ENCODE data around the gene MYOF. TPM values are rescaled to one million over a fixed set of nuclear protein-coding genes. Genes with fewer than 3 reads are reported as not detected.
A peak's percentile ranks its signal among the peaks of the same experiment; 100 is the strongest.

The MYOF gene
- total and polyA plus RNA-seq, 2 of the 8 experiments (the other 6 are each of a cell fraction or from before 2014, with no cell fraction given), result 0.98 to 2.3 TPM

- Histone ChIP-seq H4K91ac (replicated peaks; ENCODE audit: insufficient read length, low read length) (no peak overlapping the region), H3K14ac (ENCODE audit: insufficient read length) (no peak overlapping the region), H3K9ac (replicated peaks in 1 of 4; ENCODE audit: extremely low read depth in 1 of 4, low read depth in 3 of 4, low read length in 3 of 4) (no peak overlapping the region), H3K79me1 (ENCODE audit: low read depth, low read length) (no peaks in the 10 kb centered on the region), H3K23me2 (ENCODE audit: low read depth, low read length) (no peaks in the 10 kb centered on the region), H3K23ac (ENCODE audit: insufficient read length) (no peak overlapping the region), H2BK5ac (ENCODE audit: low read depth, low read length) (no peak overlapping the region), H3K79me2 (ENCODE audit: control insufficient read depth in 1 of 2, insufficient read depth in 2 of 2, low read length in 2 of 2) (no peaks in the 10 kb centered on the region), H4K5ac (ENCODE audit: insufficient read length, low read depth, low read length) (no peak overlapping the region), H3K4ac (replicated peaks; ENCODE audit: insufficient read length, low read depth, low read length) (no peak overlapping the region), H3K27ac (ENCODE audit: low read depth, low read length) (no peak overlapping the region), H3K9me3 (ENCODE audit: insufficient read depth in 2 of 2, low read depth in 1 of 2, low read length in 1 of 2) (no peaks in the 10 kb centered on the region), H3K4me2 (ENCODE audit: insufficient read depth in 1 of 2, low read depth in 2 of 2, low read length in 2 of 2) (no peak overlapping the region), H3K18ac (ENCODE audit: extremely low read depth, low read length) (no peak overlapping the region), H3K56ac (replicated peaks; ENCODE audit: insufficient read length, low read depth, low read length) (no peak overlapping the region), H2AFZ (ENCODE audit: low read length) (no peak overlapping the region), H2BK12ac (ENCODE audit: low read depth, low read length) (no peak overlapping the region), H3K36me3 (ENCODE audit: control insufficient read depth in 2 of 4, insufficient read depth in 4 of 4, low read length in 3 of 4) (no peaks in the 10 kb centered on the region), H2BK20ac (ENCODE audit: low read length) (no peak overlapping the region), H2AK5ac (ENCODE audit: low read depth, low read length) (no peak overlapping the region), H2BK15ac (ENCODE audit: low read length) (no peak overlapping the region), H3K4me1 (replicated peaks in 1 of 4; ENCODE audit: control insufficient read depth in 3 of 4, insufficient read depth in 4 of 4, low read length in 3 of 4) (peaks cover 0 to 5% (median 2%) of the 10 kb centered on the region in 4 experiments; a peak in 3 of 7 replicates), H4K8ac (ENCODE audit: extremely low read depth, insufficient read depth, low read length) (no peak overlapping the region), H4K20me1 (replicated peaks in 1 of 2; ENCODE audit: control insufficient read depth in 1 of 2, insufficient read depth in 2 of 2, low read length in 2 of 2) (no peaks in the 10 kb centered on the region), H3K27me3 (replicated peaks in 1 of 4; ENCODE audit: control insufficient read depth in 3 of 4, extremely low read depth in 1 of 4, insufficient read depth in 3 of 4, low read length in 3 of 4) (peaks cover 0 to 3% (median 0%) of the 10 kb centered on the region in 4 experiments; a peak in 1 of 7 replicates), H3K4me3 (ENCODE audit: extremely low read depth in 1 of 4, insufficient read depth in 2 of 4, low read depth in 3 of 4, low read length in 4 of 4) (no peak overlapping the region), H2BK120ac (replicated peaks; ENCODE audit: low read depth, low read length) (no peak overlapping the region)
- 11% methylated on average over 5 of the region's 5 CpGs; no CpG with 5 or more reads in 1 of the 2 experiments for WGBS, 2 experiments (ENCODE audit: extremely low coverage in 1 of 2, insufficient coverage in 1 of 2, insufficient read length in 1 of 2, insufficient replicate concordance in 2 of 2, low coverage in 1 of 2, low lambda C conversion rate in 2 of 2, missing lambda C conversion rate in 1 of 2)
- CTCF ChIA-PET (ENCODE audit: partially characterized antibody), result interaction anchor here (0.6 to 16.9 kb wide), 76 partner anchors 9 to 519 kb away, joined by 3 to 363 read pairs (median 5); partner anchors contain the start of genes CYP26A1, CYP26C1 and MYOF
- POLR2A ChIA-PET (ENCODE audit: partially characterized antibody), result no interaction called here
- no peak for DNase-seq (ENCODE audit: low read depth in 1 of 2, low spot score in 2 of 2)
- FAIRE-seq, result peak; percentile 99
- TF ChIP-seq RXRA (IDR thresholded peaks at IDR 0.05; ENCODE audit: insufficient read depth, low read depth, low read length) (no peak), BRCA1 (IDR thresholded peaks at IDR 0.05; ENCODE audit: low read depth, low read length) (no peak), EP300 (IDR thresholded peaks at IDR 0.05; ENCODE audit: borderline replicate concordance in 1 of 2, low read depth in 2 of 2, low read length in 2 of 2) (no peak), CBX5 (IDR thresholded peaks at IDR 0.05; ENCODE audit: low read depth, low read length) (no peak), MAX (IDR thresholded peaks at IDR 0.05) (no peak), SAP30 (IDR thresholded peaks at IDR 0.05; ENCODE audit: insufficient read depth, insufficient replicate concordance, low read length) (no peak), RAD21 (IDR thresholded peaks at IDR 0.05 in 1 of 2, conservative IDR thresholded peaks at IDR 0.05 in 1 of 2; ENCODE audit: low read depth in 2 of 2, low read length in 2 of 2) (peak; percentile 91 to 94), NRF1 (IDR thresholded peaks at IDR 0.05; ENCODE audit: low read depth, low read length) (no peak), NANOG (IDR thresholded peaks at IDR 0.05; ENCODE audit: insufficient read depth, low read depth, low read length, poor library complexity, severe bottlenecking) (no peak)
- TF ChIP-seq, protein P1, sequence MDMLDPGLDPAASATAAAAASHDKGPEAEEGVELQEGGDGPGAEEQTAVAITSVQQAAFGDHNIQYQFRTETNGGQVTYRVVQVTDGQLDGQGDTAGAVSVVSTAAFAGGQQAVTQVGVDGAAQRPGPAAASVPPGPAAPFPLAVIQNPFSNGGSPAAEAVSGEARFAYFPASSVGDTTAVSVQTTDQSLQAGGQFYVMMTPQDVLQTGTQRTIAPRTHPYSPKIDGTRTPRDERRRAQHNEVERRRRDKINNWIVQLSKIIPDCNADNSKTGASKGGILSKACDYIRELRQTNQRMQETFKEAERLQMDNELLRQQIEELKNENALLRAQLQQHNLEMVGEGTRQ (IDR thresholded peaks at IDR 0.05; ENCODE audit: low read length), result no peak
- TF ChIP-seq, protein P2, sequence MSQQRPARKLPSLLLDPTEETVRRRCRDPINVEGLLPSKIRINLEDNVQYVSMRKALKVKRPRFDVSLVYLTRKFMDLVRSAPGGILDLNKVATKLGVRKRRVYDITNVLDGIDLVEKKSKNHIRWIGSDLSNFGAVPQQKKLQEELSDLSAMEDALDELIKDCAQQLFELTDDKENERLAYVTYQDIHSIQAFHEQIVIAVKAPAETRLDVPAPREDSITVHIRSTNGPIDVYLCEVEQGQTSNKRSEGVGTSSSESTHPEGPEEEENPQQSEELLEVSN (IDR thresholded peaks at IDR 0.05), result no peak
Measured at GRCh38 chr10:93357680-93358079, 124.5 kb downstream of the MYOF start.
